DMS153 treated with DMSO at 0.1 percent for 48 hours (cell line): ENCODE measurements around the gene SCAMP2.
A peak's percentile ranks its signal among the peaks of the same experiment; 100 is the strongest.

Source experiments
- DNase-seq: peaks from one replicate; lab custom pipeline; 2025; ENCODE audit not compliant: unreplicated experiment; lab: John Stamatoyannopoulos, UW

Gene SCAMP2

DNA sequence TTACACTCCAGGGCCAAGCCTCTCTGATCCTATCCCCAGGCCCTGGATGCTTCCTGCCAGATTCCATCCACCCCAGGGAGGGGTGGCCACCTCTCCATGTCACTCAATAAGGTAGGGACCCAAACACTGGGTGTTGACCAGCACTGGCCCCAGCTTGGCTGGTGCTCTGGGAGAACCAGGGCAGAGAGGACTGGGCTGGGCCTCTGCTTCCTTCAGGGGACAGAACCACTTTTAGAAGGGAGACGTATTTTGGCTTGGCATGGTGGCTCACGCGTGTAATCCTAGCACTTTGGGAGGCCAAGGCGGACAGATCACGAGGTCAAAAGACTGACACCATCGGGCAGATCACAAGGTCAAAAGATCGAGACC, 51.4 kb downstream of the SCAMP2 start:
- no peak for DNase-seq

DNA sequence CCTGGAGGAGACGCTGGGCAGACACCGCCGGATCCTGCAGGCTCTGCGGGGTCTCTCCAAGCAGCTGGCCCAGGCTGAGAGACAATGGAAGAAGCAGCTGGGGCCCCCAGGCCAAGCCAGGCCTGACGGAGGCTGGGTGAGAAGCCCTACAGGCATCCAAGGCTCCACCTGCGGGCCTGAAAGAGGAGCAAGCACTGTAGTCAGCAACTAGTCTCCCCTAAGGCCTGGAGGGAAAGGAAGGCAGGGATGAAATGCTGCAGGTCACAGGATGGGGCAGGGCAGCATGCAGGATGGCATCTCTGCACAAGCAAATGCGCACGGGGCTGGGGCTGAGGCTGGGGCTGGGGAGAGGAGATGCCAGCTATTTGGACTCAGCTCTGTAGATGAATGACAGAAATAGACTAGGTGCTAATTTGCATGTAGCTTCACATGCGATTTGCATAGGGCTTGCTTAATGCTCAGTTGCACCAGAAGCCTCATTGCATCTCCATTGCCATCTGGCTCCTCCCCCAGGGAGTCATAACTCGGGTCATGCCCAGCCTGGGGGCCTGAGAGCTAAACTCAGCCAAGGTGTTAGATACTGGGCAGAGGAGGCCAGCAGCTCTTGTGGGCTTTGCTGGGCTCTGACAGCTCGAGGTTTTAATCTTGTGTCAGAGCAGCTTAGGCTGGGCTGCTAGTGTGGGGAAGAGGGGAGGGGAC, 51.9 kb downstream of the SCAMP2 start:
- DNase-seq: no peak

DNA sequence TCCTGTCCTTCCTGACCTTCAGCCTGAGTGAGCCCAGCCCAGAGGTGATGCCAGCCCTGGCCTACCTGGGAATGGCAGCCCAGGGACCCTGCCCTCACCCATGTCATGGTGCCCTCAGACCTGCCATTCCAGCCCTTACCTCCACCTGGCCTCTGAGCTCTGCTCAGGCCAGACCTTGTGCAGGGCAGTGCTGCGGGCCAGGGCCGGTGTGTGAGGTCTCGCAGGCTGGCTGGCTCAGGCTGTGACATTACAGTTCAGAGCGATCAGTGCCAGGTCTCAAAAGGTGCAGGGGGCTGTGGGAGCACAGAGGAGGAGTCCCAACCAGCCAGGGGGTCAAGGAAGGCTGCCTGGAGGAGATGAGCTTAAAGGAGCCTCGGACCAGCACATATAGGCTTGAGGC, 53.1 kb downstream of the SCAMP2 start:
- DNase-seq: no peak

DNA sequence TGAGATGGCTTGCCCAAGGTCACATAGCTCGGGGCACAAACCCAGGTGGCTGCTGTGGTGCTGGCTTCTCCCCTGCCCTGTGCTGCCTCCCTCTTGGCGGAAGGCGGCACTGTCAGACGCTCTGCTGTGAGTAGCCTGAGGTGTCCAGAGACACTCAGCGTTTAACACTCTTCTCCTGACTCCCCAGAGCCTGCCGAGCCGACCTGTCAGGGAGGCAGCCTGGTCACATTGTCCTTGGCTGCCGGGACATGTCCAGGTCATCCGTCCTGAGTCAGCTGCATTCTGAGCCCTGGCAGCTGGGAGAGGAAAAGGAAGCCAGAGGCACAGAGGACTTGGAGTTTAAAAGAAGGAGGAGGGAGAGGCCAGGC, 55.8 kb downstream of the SCAMP2 start:
- DNase-seq: no peak

DNA sequence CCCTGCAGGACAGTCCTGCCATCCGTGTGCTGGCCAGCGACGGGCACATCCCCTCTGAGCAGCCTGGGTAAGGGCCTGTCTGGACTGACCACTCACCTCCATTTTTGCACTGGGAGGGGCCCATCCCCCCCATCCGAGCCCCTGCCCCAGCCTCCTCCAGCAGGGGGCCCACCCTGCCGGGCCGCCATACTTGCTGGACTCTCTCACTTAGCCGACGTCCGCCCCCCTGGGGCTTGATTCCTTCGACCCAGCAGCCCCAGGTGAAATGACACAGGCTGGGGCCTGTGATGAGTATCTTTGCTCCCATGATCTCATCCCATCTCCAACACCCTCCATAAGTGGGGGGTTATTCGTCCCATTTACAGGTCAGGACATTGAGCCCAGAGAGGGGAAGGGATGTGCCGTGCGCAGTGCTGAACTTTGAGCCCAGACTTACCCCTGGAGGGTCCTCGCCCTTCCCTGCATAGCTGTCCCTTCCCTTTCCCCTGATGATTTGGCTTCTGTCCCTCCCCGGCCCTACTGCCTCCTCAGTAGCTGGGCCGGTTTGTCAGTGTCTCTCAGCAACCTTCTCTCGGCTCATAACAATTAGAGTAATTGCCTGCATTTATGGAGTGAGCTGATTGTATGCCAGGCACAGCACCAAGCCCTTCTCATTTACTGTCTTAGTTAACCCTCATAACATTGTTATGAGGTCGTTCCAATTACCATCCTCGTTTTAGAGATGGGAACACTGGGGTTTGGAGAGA, 56.4 kb downstream of the SCAMP2 start:
- DNase-seq: no peak

DNA sequence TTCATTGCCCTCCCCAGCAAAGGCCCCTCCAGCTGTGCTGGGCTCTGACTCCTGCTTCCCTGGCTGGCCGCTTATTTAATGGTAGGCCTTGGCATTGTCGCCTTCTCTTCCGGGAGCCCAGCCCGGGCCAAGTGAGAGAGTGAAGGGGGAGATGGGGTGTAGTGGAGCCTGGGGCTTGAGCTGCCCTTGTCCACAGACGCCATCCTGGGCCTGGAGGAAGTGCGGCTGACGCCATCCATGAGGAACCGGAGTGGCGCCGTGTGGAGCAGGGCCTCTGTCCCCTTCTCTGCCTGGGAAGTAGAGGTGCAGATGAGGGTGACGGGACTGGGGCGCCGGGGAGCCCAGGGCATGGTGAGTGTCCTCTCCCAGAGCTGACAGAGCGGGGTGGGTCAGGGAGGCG, 57.2 kb downstream of the SCAMP2 start:
- DNase-seq: no peak

DNA sequence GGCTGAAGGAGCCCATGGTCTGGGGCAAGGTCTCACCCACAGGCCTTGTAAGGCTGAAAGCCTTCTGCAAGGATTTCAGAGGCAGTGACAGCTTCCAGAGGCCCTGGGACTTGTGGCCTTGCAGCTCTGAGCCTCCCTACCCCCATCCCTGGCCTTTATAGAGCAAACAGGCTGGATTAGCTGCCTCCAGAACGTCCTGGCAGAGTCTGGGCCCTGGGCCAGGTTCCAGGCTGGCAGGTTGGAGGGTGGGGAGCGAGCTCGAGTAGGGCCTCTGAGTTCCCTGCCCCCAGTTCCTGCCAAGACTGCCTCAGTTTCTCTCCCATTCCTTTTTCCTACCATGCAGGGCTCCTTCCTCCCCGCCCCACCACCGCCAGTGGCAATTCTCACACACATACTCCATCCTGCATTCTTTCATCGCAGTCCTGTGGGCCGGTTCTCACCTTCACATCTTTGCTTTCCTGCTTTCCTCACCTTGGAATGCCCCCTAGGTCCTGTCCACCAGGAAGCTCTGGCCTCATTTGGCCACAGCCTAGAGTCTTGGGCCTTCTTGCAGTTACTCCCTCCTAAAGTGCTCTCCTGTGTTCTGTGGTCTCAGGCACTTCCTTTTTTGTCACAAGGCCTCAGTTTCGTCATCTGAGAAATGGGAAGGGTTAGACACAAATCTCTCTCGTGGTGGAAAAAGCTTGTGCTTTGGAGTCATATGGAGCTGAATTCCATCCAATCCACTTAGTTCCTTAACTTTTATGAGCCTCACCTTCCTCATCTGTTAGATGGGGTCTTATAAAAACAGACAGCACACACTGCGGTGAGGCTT, 57.8 kb downstream of the SCAMP2 start:
- no peak for DNase-seq

DNA sequence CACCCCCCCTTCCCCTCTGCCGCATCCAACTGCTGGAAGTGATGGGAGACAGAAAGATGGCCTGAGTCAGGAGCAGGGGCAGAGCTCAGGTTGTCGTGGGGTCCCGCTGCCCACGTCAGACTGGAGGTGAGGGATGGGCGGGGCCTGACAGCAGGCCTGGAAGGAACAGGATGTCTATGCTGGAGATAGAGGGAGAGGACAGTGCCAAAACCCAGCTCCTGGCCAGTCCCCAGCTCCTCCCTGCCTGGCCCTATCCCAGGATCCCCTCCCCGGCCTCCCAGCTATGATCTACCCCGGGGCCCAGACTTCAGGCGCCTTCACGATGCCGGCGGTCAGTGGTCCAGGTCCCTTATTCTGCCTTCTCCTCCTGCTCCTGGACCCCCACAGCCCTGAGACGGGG, 60.6 kb downstream of the SCAMP2 start, which contains the start of gene LMAN1L:
Gene LMAN1L (plus strand): TSS at position 303 of the 400 bp plus-strand sequence. CDS start 20 bp downstream, at position 323.
- DNase-seq: no peak

DNA sequence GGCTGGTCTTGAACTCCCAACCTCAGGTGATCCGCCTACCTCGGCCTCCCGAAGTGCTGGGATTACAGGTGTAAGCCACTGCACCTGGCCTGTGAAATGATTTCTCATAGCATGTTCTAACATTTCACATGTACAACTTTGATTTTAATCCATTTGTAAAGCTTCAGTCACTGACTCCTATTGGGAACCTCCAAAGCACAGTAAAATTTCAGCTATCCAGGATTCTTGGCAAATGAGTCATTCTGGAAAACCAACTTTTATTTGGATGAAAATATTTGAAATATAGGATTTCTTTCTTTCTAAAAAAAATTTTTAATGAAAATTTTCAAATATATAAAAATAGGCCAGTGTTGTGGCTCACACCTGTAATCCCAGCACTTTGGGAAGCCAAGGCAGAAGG, 63.2 kb downstream of the SCAMP2 start:
- no peak for DNase-seq

DNA sequence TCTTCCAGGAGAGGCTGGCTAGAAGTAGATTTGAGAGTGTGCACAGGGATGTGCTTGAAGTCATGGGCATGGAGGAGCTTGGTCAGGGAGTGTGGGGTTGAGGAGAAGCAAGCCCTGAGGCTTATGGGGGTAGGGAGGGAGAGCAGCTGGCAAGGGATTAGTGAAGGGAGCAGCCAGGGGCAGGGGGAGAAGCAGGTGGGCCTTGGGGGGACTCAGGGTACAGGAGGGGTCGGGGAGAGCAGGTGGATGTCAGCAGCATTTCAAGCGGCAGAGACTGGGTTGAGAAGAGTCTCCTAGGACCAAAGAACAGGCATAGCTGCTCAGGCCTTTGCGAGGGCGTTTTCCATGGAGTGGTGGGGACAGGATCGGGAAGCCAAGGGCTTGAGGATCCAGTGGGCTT, 63.9 kb downstream of the SCAMP2 start:
- no peak for DNase-seq

DNA sequence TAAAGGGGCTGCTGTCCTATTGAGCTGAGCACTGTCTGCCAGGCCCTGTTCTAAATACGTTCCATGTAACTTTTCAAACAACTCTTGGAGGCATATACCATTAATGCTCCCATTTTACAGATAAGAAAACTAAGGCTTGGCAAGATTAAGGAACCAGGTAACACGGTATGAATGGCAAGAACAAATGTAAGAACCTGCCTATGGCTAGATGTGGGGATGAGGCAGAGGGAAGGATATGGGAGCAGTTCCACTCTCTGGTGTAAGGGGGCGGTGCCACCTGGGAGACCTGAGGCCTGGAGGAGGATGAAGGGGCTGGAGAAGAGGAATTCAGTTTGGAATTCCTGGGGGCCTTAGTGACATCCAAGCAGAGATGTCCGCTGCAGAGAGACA, 64.3 kb downstream of the SCAMP2 start:
- no peak for DNase-seq

DNA sequence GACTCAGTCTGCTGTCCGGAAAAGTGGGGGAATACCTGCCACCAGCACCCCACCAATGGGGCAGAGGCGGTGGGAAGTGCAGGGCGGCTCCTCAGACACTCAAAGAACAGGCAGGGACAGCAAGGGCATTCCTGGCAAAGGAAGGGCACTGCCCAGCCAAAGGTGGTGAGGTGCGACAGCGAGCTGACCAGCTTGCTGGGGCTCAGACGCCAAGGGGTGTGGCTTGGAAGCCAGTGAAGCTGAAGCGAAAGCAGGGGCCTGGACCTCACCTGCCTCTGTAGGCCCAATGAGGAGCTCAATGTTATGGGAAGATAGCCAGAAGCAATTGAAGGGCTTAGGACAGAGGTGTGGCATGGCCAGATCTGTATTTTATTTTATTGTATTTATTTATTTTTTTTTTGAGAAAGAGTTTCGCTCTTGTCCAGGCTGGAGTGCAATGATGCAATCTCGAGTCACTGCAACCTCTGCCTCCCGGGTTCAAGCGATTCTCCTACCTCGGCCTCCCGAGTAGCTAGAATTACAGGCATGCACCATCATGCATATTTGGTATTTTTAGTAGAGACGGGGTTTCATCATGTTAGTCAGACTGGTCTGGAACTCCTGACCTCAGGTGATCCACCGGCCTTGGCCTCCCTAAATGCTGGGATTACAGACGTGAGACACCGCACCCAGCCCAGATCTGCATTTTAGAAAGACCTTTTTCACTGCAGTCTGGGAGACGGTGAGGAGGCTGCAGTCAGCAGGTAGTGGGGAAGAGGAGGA, 64.9 kb downstream of the SCAMP2 start:
- no peak for DNase-seq

DNA sequence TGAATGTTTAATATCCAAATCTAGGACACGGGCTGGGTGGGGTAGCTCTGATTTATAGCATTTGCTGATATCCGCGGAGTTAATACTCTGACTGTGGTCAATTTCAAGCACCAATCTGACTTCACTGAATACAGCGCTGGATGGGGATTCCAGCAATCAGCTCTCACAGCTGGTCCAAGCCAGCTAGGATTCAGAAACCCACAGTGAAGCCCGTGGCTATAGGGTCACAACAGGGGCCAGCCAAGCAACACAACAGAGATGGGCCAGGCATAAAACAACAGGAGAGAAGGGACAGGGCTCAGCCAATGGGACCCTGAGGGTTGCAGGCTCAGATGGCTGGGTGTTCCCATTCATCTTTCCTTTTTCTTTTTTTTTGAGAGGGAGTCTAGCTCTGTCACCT, 65.9 kb downstream of the SCAMP2 start:
- no peak for DNase-seq

DNA sequence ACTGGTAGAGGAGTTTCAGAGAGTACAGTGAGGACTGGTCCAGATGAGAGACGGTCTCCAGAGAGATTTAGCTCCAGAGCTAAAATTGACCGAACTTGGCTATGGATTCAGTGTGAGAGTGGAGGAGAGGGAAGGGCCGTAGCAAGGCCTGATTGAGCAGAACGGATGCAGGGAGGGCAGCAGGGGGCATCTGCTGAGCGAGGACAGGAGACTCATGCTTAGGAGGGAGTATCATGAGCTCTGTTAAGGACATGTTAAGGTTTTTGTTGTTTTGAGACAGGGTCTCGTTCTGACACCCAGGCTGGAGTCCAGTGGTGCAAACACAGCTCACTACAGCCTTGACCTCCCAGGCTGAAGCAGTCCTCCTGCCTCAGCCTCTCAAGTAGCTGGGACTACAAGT, 68.2 kb downstream of the SCAMP2 start:
- no peak for DNase-seq

DNA sequence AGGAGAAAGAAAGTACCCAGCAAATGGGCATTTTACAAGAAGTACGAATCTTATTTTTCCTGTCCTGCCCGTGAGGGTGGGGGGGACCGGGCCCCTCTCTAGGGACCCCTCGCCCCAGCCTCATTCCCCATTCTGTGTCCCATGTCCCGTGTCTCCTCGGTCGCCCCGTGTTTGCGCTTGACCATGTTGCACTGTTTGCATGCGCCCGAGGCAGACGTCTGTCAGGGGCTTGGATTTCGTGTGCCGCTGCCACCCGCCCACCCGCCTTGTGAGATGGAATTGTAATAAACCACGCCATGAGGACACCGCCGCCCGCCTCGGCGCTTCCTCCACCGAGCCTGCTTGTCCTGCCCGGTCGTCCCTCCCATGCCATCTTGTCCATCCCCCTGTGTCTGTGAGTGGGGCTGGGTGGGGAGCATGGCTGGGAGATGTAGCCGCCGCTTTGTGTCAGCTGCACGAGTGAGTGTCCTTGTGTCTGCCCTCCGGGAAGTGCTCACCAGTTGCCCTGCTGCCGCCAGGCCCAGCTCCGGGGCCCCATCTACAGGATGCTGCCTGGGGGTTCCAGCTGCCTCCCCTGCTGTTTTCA, 70.2 kb downstream of the SCAMP2 start:
- DNase-seq: no peak

DNA sequence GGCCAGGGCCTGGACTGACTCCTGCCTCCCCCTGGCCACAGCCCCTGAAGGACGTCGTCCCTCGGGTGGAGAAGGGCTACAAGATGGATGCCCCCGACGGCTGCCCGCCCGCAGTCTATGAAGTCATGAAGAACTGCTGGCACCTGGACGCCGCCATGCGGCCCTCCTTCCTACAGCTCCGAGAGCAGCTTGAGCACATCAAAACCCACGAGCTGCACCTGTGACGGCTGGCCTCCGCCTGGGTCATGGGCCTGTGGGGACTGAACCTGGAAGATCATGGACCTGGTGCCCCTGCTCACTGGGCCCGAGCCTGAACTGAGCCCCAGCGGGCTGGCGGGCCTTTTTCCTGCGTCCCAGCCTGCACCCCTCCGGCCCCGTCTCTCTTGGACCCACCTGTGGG, 70.9 kb downstream of the SCAMP2 start:
- DNase-seq: no peak

DNA sequence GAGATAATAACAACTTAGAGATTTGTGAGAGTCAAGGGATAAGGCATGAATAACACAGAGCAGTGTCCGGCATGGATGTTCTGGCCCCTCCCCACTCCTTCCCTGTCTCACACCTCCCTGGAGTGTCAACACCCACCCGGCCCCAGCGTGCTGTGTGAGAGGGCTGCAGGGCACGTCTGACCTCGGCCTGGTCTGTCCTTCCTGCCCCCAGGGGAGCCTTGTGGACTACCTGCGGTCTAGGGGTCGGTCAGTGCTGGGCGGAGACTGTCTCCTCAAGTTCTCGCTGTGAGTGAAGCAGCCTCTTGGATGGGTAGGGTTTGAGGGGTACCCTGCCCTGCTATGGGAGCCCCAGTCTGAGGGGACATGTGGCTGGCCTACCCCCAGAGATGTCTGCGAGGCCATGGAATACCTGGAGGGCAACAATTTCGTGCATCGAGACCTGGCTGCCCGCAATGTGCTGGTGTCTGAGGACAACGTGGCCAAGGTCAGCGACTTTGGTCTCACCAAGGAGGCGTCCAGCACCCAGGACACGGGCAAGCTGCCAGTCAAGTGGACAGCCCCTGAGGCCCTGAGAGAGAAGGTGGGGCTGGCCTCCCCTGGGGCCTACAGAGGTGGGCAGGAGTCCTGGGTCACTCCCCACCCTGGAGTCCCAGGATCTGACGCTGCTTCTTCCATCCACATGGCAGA, 71.7 kb downstream of the SCAMP2 start:
- DNase-seq: no peak

DNA sequence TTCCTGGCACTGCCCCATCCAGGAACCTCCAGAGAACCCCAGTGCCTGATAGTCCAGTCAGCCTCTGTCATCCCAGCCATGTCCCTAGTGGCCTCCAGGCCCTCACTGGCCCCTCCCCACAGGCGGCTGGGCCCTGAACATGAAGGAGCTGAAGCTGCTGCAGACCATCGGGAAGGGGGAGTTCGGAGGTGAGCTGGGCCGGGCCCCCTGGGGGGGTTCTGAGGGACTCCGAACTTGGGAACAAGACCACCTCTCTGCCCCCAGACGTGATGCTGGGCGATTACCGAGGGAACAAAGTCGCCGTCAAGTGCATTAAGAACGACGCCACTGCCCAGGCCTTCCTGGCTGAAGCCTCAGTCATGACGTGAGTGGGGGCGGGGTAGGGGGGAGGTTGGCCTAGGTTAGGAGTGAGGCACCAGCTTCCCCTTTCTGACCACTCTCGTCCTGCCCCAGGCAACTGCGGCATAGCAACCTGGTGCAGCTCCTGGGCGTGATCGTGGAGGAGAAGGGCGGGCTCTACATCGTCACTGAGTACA, 72.5 kb downstream of the SCAMP2 start:
- no peak for DNase-seq

DNA sequence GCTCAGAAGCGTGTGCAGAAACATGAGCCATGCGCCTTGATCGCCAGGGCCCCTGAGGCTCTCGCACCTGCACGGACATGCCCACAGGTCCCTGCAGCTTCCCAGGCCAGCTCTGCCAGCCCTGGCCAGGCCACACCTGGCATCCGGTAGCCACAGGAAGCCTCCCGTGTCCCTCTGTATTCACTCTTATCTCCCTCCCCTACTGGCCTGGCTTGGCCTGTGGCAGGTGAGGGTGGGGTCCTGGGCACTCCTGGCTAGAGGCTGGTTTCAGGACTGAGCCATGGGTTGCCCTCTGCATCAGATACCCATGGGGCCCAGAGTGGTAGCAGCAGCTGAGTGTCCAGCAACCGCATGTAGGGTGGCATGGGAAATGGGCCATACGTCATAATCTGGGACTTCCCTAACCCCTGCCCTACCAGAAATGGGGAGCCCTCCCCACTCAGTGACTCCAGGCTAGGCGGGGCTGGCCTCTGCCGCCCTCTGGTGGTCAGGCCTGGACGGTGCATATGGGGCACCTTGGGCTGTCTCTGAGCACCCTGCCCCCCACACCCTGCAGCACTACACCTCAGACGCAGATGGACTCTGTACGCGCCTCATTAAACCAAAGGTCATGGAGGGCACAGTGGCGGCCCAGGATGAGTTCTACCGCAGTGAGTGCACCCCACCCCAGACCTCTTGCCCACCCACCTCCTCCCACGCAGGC, 73.2 kb downstream of the SCAMP2 start:
- peak; percentile 3 for DNase-seq
